Myocyte (in vitro differentiated cells): ENCODE results near the gene PI4KA. TPM values are rescaled to one million over a fixed set of nuclear protein-coding genes. Genes with fewer than 3 reads are reported as not detected.

Experiments used
- DNase-seq: peaks from one replicate; pipeline ENCODE4 v3.0.0-alpha.2; 2012; ENCODE audit warnings: low read depth
- total RNA-seq: library from RNA; depleted of rRNA; stranded (reverse); fragments of >200 nt; gene quantifications from 2 replicates; pipeline ENCODE4 v1.2.3, GENCODE V29; 2014

The PI4KA gene
- total RNA-seq, 1 donor from 2014 or later = 41.7 TPM

GRCh38 chr22:20794650-20795413, 63.8 kb downstream of the PI4KA start:
- DNase-seq = no peak

- DNase-seq = no peak
Measured at GRCh38 chr22:20793748-20794649, 64.6 kb downstream of the PI4KA start.

- DNase-seq = no peak
Measured at GRCh38 chr22:20792966-20793728, 65.5 kb downstream of the PI4KA start.

GRCh38 chr22:20792221-20792965, 66.2 kb downstream of the PI4KA start:
- DNase-seq = no peak

GRCh38 chr22:20788627-20789344, 69.8 kb downstream of the PI4KA start:
- no peak for DNase-seq

GRCh38 chr22:20787746-20788626, 70.6 kb downstream of the PI4KA start:
- DNase-seq = peak; percentile 83

- peak; percentile 20 for DNase-seq
Measured at GRCh38 chr22:20787223-20787622, 71.4 kb downstream of the PI4KA start.

- DNase-seq = peak; percentile 70
Measured at GRCh38 chr22:20786536-20786979, 72.1 kb downstream of the PI4KA start.

- no peak for DNase-seq
Measured at GRCh38 chr22:20786048-20786447, 72.6 kb downstream of the PI4KA start.

GRCh38 chr22:20785415-20785814, 73.2 kb downstream of the PI4KA start:
- no peak for DNase-seq

- DNase-seq = peak; percentile 78
Measured at GRCh38 chr22:20783844-20784723, 74.5 kb downstream of the PI4KA start.

GRCh38 chr22:20783300-20783673, 75.3 kb downstream of the PI4KA start:
- no peak for DNase-seq

GRCh38 chr22:20782596-20783299, 75.9 kb downstream of the PI4KA start:
- no peak for DNase-seq

- no peak for DNase-seq
Measured at GRCh38 chr22:20782083-20782482, 76.5 kb downstream of the PI4KA start.

GRCh38 chr22:20781272-20781990, 77.2 kb downstream of the PI4KA start:
- DNase-seq = no peak

GRCh38 chr22:20779818-20780158, 78.8 kb downstream of the PI4KA start:
- no peak for DNase-seq
